Neural progenitor cell (in vitro differentiated cells): ENCODE results near the gene TMEM114. TPM values are rescaled to one million over a fixed set of nuclear protein-coding genes. Genes with fewer than 3 reads are reported as not detected.

ENCODE experiments used
- DNase-seq: peaks from one replicate; pipeline ENCODE4 v3.0.0-alpha.2; 2016; ENCODE audit warnings: low spot score
- H2AFZ ChIP-seq: fragments of 200-600 bp; sonication (generic); replicated peaks from 2 replicates; pipeline ENCODE4 v1.6.1; 2016; ENCODE audit warnings: antibody characterized with exemption
- H3F3A ChIP-seq: fragments of 200-600 bp; sonication (generic); 2 replicates; pipeline ENCODE4 v1.6.1; 2016; ENCODE audit warnings: antibody characterized with exemption, low read depth
- H3K27ac ChIP-seq: fragments of 200-600 bp; sonication (generic); 2 replicates; pipeline ENCODE4 v1.5.1; 2016; ENCODE audit warnings: mild to moderate bottlenecking
- H3K27me3 ChIP-seq: fragments of 200-600 bp; sonication (generic); 2 replicates; pipeline ENCODE4 v1.6.1; 2016; ENCODE audit warnings: mild to moderate bottlenecking, moderate library complexity
- H3K36me3 ChIP-seq: fragments of 200-600 bp; sonication (generic); 2 replicates; pipeline ENCODE4 v1.5.1; 2016
- H3K4me1 ChIP-seq: fragments of 200-600 bp; sonication (generic); 2 replicates; pipeline ENCODE4 v1.6.1; 2016; ENCODE audit warnings: mixed run types
- H3K4me2 ChIP-seq: fragments of 200-600 bp; sonication (generic); 2 replicates; pipeline ENCODE4 v1.6.1; 2016
- H3K4me3 ChIP-seq: fragments of 200-600 bp; sonication (generic); 2 replicates; pipeline ENCODE4 v1.5.1; 2016
- H3K79me2 ChIP-seq: fragments of 200-600 bp; sonication (generic); 2 replicates; pipeline ENCODE4 v1.6.1; 2016; ENCODE audit warnings: low read depth
- H3K9ac ChIP-seq: fragments of 200-600 bp; sonication (generic); 2 replicates; pipeline ENCODE4 v1.6.1; 2016
- H3K9me3 ChIP-seq: fragments of 200-600 bp; sonication (generic); 2 replicates; pipeline ENCODE4 v1.5.1; 2016; ENCODE audit warnings: low read depth
- H4K20me1 ChIP-seq: fragments of 200-600 bp; sonication (generic); 2 replicates; pipeline ENCODE4 v1.6.1; 2016; ENCODE audit warnings: low read depth
- H3K27ac Mint-ChIP-seq: 3 replicates; pipeline ENCODE4 v1.8.0; 2021; ENCODE audit warnings: mixed read lengths
- H3K27me3 Mint-ChIP-seq: 2 replicates; pipeline ENCODE4 v1.8.0; 2022; ENCODE audit warnings: low read depth, mild to moderate bottlenecking, inconsistent platforms, moderate library complexity, mixed read lengths; ENCODE audit not compliant: insufficient read depth
- H3K36me3 Mint-ChIP-seq: 3 replicates; pipeline ENCODE4 v1.8.0; 2021; ENCODE audit warnings: mixed read lengths
- H3K4me1 Mint-ChIP-seq: 3 replicates; pipeline ENCODE4 v1.8.0; 2021; ENCODE audit warnings: mixed read lengths
- H3K4me3 Mint-ChIP-seq: 3 replicates; pipeline ENCODE4 v1.8.0; 2021; ENCODE audit warnings: mild to moderate bottlenecking, moderate library complexity, mixed read lengths
- H3K9me3 Mint-ChIP-seq: 3 replicates; pipeline ENCODE4 v1.8.0; 2020; ENCODE audit warnings: mixed read lengths
- EZH2 ChIP-seq: fragments of 200-600 bp; sonication (generic); IDR thresholded peaks from 2 replicates; pipeline ENCODE4 v1.6.1; 2017; ENCODE audit warnings: antibody characterized with exemption, mild to moderate bottlenecking, moderate library complexity
- EZH2phosphoT487 ChIP-seq: fragments of 200-600 bp; sonication (generic); IDR thresholded peaks from 2 replicates; pipeline ENCODE4 v1.6.1; 2017; ENCODE audit warnings: antibody characterized with exemption
- total RNA-seq: library from RNA; depleted of rRNA; stranded (reverse); fragments of >200 nt; gene quantifications from 2 replicates; pipeline ENCODE4 v1.2.3, GENCODE V29; 2015; ENCODE audit warnings: low replicate concordance
- TF ChIP-seq, protein P1 (sequence below): fragments of 200-600 bp; sonication (generic); IDR thresholded peaks from 2 replicates; pipeline ENCODE4 v1.5.1; 2017; ENCODE audit warnings: antibody characterized with exemption, mild to moderate bottlenecking

The TMEM114 gene
- total RNA-seq, 1 donor from 2014 or later: not detected

DNA sequence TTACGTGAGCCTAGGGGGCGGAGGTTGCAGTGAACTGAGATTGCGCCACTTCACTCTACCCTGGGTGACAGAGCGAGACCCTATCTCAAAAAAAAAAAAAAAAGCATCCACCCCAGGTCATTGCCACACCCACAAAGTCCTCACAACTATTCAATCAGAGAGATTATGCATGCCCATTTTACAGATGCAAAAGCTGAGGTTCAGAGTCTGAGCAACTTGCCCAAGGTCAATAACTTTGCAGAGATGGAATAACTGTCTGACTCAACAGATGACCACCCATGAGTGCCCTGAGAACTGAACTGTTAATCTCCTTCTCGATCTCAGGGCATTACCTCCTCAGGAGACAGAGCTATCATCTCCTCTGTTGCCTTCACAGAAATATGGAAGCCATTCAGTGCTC, 5.5 kb upstream of the TMEM114 start:
- Histone ChIP-seq H3K9ac (no peak overlapping the region), H3K4me2 (no peak overlapping the region), H3K4me1 (no peaks in the 10 kb centered on the region), H3F3A (no peaks in the 10 kb centered on the region), H3K27me3 (peaks cover 27% of the 10 kb centered on the region), H3K9me3 (no peaks in the 10 kb centered on the region), H4K20me1 (no peaks in the 10 kb centered on the region), H2AFZ (no peak overlapping the region), H3K27ac (no peak overlapping the region), H3K4me3 (no peak overlapping the region), H3K79me2 (no peaks in the 10 kb centered on the region), H3K36me3 (no peaks in the 10 kb centered on the region)
- Mint-ChIP-seq H3K36me3 (no peaks in the 10 kb centered on the region), H3K4me3 (no peak overlapping the region), H3K27ac (no peak overlapping the region), H3K4me1 (no peaks in the 10 kb centered on the region), H3K27me3 (peaks cover 4% of the 10 kb centered on the region), H3K9me3 (no peaks in the 10 kb centered on the region)
- no peak for DNase-seq
- TF ChIP-seq EZH2 (no peak), EZH2phosphoT487 (no peak)
- TF ChIP-seq, protein P1, sequence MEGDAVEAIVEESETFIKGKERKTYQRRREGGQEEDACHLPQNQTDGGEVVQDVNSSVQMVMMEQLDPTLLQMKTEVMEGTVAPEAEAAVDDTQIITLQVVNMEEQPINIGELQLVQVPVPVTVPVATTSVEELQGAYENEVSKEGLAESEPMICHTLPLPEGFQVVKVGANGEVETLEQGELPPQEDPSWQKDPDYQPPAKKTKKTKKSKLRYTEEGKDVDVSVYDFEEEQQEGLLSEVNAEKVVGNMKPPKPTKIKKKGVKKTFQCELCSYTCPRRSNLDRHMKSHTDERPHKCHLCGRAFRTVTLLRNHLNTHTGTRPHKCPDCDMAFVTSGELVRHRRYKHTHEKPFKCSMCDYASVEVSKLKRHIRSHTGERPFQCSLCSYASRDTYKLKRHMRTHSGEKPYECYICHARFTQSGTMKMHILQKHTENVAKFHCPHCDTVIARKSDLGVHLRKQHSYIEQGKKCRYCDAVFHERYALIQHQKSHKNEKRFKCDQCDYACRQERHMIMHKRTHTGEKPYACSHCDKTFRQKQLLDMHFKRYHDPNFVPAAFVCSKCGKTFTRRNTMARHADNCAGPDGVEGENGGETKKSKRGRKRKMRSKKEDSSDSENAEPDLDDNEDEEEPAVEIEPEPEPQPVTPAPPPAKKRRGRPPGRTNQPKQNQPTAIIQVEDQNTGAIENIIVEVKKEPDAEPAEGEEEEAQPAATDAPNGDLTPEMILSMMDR: no peak

DNA sequence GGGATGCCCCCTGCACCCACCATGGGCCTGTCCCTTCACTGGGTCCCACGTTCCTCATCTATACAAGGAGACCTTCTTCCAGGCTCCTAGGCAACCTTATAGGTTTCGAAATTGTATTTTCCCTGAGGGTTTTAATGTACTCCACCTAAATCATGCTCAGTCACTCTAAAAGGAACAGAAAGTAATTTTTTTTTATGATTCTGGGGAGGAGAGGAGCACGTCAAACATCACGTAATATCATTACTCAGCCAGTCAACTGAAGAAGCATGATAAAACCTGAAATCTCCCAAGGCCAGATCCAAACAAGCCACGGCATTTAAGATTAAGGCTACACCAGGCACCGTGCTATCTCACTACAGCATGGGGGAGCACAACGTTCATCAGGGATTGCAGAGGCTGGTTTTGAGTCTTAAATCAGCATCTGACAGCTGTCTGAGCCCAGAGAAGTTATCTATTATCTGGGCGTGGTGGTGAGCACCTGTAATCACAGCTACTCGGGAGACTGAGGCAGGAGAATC, 3.9 kb upstream of the TMEM114 start:
- no peak overlapping the region for H3K27ac Mint-ChIP-seq
- no peak overlapping the region for H3K4me3 Mint-ChIP-seq

DNA sequence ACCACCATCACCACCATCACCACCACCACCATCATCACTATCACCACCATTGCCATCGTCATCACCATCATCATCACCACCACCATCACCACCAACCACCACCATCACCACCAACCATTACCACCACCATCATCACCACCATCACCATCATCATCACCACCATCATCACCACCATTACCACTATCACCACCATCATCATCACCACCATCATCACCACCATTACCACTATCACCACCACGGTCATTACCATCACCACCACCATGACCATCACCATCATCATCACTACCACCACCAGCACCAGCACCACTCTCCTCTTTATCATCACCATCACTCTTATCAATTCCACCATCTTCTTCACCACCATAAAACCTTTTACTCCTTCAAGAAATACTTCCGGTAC, 1.1 kb upstream of the TMEM114 start:
- no peak overlapping the region for H3K4me3 Mint-ChIP-seq
- H3K36me3 ChIP-seq: no peaks in the 10 kb centered on the region
- TF ChIP-seq EZH2: no peak
- TF ChIP-seq, protein P1: no peak
- no peak for TF ChIP-seq EZH2phosphoT487
- H3K27me3 Mint-ChIP-seq: peaks cover 26% of the 10 kb centered on the region
- H3K27ac Mint-ChIP-seq: no peak overlapping the region
- no peak overlapping the region for H3K4me3 ChIP-seq
- H3K4me1 ChIP-seq: peaks cover 6% of the 10 kb centered on the region
- no peaks in the 10 kb centered on the region for H3K79me2 ChIP-seq
- H3K9me3 ChIP-seq: no peaks in the 10 kb centered on the region
- H4K20me1 ChIP-seq: no peaks in the 10 kb centered on the region
- no peak overlapping the region for H3K27ac ChIP-seq
- H3K9ac ChIP-seq: no peak overlapping the region
- peaks cover 7% of the 10 kb centered on the region for H3K4me1 Mint-ChIP-seq
- H3K36me3 Mint-ChIP-seq: no peaks in the 10 kb centered on the region
- peaks cover 13% of the 10 kb centered on the region for H3F3A ChIP-seq
- no peak overlapping the region for H3K4me2 ChIP-seq
- no peak overlapping the region for H2AFZ ChIP-seq
- no peaks in the 10 kb centered on the region for H3K9me3 Mint-ChIP-seq
- DNase-seq: no peak
- H3K27me3 ChIP-seq: peaks cover 57% of the 10 kb centered on the region

More for the DNA sequence above, 3.9 kb upstream of the TMEM114 start:
- Histone ChIP-seq H3K4me1 (no peaks in the 10 kb centered on the region), H3K27me3 (peaks cover 43% of the 10 kb centered on the region), H3K4me3 (no peak overlapping the region), H3F3A (peaks cover 2% of the 10 kb centered on the region), H3K36me3 (no peaks in the 10 kb centered on the region), H3K4me2 (no peak overlapping the region), H3K9me3 (no peaks in the 10 kb centered on the region), H3K27ac (no peak overlapping the region), H4K20me1 (no peaks in the 10 kb centered on the region), H2AFZ (no peak overlapping the region), H3K79me2 (no peaks in the 10 kb centered on the region), H3K9ac (no peak overlapping the region)
- peaks cover 8% of the 10 kb centered on the region for H3K27me3 Mint-ChIP-seq
- H3K9me3 Mint-ChIP-seq: no peaks in the 10 kb centered on the region
- TF ChIP-seq EZH2phosphoT487: no peak
- TF ChIP-seq, protein P1: no peak
- TF ChIP-seq EZH2: no peak
- DNase-seq: no peak
- H3K36me3 Mint-ChIP-seq: no peaks in the 10 kb centered on the region
- H3K4me1 Mint-ChIP-seq: peaks cover 3% of the 10 kb centered on the region
